Stimulated activated CD4-positive, alpha-beta T cell treated with anti-CD3 and anti-CD28 coated beads, Interleukin-15, amount 100 ng/mL, for 1 hour (primary cell): ENCODE results near the gene RERE.
A peak's percentile ranks its signal among the peaks of the same experiment; 100 is the strongest.

Experiments
- DNase-seq, 2 donors: peaks; one replicate each; pipeline ENCODE4 v3.0.0-alpha.2; 2020; ENCODE audit warnings: low read depth in 1 of 2, low spot score in 1 of 2

The RERE gene

DNA sequence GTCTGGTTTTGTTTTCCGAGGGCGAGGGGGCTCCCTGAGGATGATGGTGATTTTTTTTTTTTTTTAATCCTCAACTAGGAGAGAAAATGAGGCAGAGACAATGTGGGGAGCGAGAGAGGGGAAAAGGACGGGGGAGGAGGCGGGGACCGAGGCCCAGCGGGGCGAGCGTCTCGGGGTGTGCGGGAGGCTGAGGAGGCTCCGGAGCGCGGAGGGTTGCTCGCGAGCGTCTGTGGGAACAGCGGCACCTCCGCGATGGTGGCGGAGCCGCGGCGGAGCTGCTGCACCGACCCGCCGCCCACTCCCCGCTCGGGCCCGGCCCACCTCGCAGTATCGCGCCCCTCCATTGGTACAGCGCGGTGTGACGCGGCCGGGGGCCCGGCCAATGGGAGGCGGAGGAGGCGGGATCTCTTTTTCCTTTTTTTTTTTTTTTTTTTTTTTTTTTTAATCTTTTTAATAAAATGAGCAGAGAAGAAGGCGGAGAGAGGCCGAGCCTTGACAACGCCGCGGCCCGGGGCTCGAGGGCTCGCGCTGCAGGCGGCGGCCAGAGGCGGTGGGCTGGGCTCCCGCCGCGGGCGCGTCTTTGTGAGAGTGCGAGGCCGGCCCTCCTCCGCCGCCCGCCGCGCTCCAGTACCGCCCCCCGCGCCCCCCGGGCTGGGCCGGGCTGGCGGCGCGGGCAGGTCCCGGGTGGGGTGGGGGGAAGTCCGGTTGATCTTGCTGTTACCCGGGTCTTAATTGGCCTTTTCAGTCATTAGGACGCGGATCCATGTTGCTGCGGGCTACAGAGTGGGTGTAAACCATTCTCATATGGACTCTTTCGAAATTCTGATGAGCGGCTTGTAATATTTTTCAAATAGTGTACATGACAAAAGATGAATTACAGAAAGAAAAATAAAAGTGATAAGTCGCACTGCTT, at the start of gene RERE:
TSS of gene RERE (minus strand) at position 229 of the 913 bp plus-strand sequence.
- peak; percentile 96 to 97 for DNase-seq

GRCh38 chr1:8866792-8867415, 49.5 kb upstream of the RERE start:
- no peak for DNase-seq

DNA sequence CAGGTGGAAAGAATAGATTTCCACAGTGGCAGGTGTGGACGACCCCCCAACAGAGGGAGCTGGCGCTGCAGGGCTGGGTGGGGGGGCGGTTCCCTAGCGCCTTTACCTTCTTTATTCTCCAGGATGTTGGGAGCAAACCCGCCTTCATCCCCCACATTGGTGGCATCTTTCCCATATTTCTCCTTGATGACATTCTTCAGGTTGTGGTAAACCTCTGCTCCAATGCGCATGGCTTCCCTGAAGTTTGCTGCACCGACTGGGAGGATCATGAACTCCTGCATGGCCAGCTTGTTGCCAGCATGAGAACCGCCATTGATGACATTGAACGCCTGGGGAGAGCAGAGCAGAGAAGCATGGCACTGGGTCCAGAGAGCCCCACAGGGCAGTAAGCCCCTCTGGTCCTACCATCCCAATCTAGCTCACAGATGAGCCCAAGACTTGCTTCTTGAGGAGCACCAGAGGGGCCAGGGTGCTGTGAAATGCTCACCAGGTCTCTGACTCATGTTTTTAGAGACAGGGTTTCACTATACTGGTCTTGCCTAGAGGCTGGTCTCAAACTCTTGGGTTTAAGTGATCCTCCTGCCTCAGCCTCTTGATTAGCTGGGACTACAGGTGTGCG, 48.8 kb upstream of the RERE start:
- no peak for DNase-seq

DNA sequence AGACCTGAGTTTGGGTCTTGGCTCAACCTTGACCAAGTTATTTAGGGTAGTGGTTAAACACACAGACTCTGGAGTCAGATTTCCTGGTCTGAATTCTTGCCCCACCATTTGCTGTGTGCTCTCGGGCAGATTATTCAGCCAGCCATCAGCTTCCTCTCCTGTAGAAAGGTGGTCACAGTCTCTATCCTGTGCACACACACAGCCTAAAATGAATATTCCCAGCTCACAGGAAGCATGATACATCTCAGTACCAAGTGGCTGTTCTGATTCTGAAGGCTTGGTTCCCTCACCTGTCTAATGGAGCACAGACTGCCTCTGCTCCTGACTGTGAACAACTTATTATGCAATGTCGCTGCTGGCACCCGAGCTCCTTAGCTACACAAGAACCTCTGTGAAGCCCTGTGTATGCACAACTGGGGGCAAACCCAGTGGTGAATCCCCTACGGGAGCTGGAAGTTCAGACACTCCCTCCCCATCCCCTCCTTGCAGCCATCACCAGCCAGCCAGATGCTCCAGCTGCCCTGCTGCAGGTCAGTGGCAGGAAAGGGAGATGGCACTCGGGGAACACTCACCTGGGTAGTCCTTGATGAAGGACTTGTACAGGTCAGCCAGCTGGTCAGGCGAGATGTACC, 47.4 kb upstream of the RERE start:
- DNase-seq = no peak

GRCh38 chr1:8863794-8864233, 46.4 kb upstream of the RERE start:
- no peak for DNase-seq

- no peak for DNase-seq
Measured at GRCh38 chr1:8863138-8863537, 45.7 kb upstream of the RERE start.

- DNase-seq = no peak
Measured at GRCh38 chr1:8862528-8862927, 45.1 kb upstream of the RERE start.

DNA sequence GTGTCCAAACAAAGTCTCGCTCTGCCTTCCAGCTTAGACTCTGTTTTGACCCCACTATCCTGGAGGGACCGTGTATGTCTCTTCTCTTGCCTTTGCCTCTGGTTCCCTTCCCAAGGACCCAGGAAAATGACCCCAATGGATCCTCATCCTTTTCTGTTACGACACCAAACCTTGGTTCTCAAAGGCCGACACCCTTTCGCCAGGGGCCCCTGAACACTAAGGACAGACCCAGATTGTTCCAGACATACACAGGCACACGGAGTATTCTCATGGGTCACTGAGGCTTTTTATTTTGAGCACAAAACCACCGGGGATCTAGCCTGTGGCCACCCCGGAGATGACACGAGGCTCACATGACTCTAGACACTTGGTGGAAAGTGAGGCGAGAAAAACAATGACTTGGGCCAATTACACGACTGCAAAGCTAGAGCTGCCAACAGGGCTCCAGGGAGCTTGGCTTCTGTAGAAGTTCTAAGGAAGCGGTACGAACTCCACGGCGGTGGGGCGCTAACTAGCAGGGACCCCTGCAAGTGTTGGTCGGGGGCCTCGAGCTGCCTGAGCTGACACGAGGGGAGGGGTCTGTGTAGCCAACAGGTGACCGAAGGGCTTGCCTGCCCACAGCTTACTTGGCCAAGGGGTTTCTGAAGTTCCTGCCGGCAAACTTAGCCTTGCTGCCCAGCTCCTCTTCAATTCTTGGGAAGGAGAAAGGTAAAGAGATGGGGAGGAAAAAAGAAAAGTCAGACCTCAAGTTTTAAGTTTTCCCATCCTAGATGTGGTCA, 43.5 kb upstream of the RERE start:
- no peak for DNase-seq

DNA sequence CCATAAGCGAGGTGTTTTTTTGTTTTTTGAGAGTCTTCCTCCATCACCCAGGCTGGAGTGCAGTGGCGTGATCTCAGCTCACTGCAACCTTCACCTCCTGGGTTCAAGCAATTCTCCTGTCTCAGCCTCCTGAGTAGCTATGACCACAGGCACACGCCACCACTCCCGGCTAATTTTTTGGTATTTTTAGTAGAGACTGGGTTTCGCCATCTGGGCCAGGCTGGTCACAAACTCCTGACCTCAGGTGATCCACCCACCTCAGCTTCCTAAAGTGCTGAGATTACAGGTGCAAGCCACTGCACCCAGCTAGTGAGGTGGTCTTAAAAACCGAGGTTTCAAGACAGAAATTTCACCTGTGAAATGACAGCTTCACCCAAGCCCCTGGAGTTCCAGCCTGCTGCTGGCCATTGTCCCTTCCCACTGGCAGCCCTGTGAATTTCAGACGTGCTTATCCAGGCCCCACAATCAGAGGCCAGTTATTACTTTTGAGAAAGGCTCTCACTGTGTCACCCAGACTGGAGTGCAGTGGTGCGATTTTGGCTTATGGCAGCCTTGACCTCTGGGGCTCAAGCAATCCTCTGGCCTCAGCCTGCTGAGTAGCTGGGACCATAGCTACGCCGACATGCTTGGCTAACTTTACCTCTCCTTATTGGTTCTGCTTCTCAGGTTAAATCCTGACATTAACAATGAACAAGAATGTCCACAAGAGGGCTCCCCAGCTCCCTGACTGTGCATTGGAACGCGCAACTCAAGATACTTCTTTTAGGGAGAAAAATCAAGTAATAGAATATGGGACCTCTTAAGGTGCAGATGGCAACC, 41.7 kb upstream of the RERE start:
- DNase-seq = no peak

DNA sequence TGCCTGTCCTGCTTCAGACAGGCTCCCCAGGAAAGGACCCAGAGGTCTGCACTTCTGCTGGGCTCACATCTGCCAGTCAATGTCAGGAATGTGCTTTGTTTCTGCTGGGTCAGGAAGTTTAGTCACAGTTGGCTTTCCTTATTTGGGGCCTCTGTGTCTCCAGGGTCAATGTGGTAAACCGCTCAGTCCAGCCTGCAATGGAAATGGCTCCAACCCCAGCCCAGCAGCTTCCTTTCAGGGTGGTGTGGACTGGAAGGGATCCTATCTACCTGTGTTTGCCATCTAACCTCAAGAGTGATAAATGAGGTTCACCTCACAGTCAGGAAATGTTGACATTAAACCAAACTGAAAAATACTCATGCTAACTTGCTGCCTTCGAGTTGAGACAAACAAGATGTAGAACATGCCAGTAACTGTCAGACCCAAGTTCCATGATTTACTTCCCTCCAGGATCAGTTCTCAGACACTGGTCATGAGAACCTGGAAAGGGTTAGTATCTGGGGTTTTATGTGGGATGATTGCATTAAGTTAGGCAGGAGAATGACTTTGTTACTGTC, 40.8 kb upstream of the RERE start:
- no peak for DNase-seq

DNA sequence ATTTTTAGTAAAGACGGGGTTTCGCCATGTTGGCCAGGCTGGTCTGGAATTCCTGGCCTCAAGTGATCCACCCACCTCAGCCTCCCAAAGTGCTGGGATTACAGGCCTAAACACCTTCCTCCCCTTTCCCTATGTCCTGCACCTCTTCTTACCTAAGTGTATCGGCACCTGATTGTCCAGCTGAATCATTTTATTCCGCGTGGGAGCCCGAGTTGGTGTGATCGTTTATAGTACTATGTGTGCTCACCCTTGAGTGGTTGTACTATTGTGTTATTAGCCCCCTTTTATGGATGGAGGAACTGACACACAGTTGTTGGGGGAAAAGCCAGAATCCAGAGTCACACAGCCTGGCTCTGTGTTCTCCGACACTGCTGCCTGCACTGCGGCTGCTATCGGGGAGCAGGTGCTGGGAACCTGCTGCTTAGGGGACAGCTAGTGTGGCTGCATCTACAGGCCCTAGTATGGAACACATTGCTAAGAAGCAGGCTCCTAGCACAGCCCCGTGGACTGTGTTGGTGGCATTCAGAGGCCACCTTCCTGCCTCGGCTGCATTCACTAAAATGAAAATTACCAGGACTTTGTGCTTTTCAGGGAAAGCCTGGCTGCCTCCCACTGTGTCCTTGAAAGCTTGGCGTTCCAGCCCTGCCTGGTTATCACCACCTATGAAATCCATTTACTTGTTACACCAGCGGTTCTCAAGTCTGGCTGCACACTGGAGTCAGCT, 39.4 kb upstream of the RERE start:
- DNase-seq = no peak

GRCh38 chr1:8854240-8854639, 36.8 kb upstream of the RERE start:
- DNase-seq = no peak

- no peak for DNase-seq
Measured at GRCh38 chr1:8851060-8851459, 33.6 kb upstream of the RERE start.

DNA sequence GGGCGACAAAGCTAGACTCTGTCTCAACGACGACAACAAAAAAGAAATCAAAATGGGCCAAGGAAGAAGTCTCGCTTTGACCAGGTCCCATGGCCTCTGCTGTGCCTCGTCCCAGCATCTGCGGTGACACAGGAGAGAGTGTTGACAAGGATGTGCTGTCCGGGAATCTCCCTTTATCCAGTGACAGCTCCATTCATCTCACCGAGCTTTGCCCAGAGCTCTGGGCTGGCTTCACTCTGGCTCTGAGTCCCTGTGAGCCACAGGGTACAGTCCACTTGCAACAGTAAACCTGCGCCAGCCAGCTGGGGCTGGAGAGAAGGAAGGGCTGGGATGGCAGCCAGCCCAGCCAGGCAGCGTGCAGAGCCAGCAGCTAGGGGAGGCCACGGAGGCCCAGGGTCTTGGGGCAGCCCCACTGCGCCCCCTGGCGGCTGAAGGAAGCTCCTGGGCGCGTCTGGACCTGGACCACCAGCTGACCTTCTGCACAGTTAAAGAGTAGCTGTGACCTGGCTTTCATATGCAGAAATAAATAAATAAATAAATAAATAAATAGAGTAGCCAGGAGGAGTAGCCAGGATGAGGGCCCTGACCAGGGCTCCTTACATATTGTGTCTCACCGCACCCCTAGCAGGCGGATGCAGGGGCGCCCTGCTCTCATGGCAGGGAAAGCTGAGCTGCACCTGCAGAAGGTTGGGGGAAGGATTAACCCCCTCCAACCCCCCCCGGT, 31.4 kb upstream of the RERE start:
- peak; percentile 51 to 70 for DNase-seq

- DNase-seq = no peak
Measured at GRCh38 chr1:8847990-8848389, 30.6 kb upstream of the RERE start.

GRCh38 chr1:8846263-8846662, 28.8 kb upstream of the RERE start:
- no peak for DNase-seq

- DNase-seq = no peak
Measured at GRCh38 chr1:8845104-8846097, 28.0 kb upstream of the RERE start.
